ENCODE data around the gene PFN1. TPM values are rescaled to one million over a fixed set of nuclear protein-coding genes. Genes with fewer than 3 reads are reported as not detected.

The PFN1 gene
- total RNA-seq, 4 donors from 2014 or later = 479 to 709 (median 540) TPM

DNA sequence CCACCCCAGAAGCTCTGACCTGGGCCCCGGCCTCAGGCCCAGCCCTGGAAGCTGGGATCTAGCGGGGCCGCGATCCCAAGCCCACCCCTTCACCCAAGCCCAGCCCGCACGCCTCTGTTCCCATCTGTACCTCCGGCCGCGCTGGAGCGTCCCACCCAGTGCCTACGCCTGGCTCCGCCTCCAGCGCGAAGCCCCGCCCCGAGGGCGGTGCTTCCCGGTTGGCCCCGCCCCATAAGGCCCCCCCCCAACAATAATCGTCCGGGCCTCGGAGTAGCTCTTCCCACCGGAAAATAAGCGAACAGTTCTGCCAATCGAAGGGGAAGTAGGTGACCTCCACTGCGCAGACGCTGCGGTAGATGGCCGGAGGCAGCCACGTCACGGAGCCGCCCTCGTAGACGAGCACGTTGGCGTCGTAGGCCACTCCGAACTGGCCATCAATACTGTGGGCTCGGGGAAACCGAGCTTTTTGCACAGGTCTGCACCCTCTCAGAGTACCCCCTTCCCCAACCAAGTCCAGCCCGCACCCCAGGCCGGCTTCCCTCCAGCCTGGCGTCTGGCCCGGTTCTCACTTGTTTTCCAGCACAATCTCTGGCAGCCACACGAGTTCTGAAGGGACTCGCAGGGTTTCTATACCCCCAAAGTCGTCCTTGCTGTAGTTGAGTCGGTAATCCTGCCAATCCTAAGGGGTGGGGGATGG, 46.5 kb downstream of the PFN1 start:
- no peak for DNase-seq (ENCODE audit: low spot score in 2 of 2)
- 55 to 66% methylated on average over 46 to 47 of the region's 48 CpGs for WGBS, 2 donors
- TF ChIP-seq, protein P1, sequence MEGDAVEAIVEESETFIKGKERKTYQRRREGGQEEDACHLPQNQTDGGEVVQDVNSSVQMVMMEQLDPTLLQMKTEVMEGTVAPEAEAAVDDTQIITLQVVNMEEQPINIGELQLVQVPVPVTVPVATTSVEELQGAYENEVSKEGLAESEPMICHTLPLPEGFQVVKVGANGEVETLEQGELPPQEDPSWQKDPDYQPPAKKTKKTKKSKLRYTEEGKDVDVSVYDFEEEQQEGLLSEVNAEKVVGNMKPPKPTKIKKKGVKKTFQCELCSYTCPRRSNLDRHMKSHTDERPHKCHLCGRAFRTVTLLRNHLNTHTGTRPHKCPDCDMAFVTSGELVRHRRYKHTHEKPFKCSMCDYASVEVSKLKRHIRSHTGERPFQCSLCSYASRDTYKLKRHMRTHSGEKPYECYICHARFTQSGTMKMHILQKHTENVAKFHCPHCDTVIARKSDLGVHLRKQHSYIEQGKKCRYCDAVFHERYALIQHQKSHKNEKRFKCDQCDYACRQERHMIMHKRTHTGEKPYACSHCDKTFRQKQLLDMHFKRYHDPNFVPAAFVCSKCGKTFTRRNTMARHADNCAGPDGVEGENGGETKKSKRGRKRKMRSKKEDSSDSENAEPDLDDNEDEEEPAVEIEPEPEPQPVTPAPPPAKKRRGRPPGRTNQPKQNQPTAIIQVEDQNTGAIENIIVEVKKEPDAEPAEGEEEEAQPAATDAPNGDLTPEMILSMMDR (IDR thresholded peaks at IDR 0.05) = no peak
- TF ChIP-seq POLR2A (IDR thresholded peaks at IDR 0.05) = no peak
- no peak overlapping the region for H3K4me3 ChIP-seq (ENCODE audit: low read depth, poor library complexity, severe bottlenecking)
- intact Hi-C loops (cut with DNase I; ENCODE audit: low total_unique reads) = no loop called here

DNA sequence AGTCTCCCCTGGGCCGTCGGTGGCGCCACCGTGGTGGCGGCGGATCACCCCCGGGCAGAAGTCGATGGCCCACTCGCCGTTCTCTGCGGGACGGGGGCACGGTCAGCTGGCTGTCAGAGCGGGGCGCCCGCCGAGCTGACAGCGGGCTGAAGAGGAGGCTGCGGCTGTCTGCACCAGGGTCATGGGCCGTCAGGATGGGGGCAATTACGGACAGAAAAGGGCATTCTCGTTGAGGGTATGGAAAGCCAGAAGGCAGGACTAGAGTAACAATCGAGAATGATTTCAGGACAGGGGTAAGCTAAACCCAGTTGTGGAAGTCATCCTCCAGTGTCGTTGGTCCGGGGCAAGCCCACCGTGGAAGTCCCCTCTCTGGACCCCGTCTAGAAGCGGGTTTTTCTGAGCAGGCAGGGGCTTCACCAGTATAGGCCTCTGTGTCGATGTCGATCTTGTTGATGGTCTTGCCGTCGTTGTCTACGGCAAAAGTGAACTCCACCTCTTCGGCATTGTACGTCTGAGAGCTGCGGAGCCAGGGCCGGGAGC, 47.2 kb downstream of the PFN1 start:
- WGBS, 2 donors = 66 to 86% methylated on average over 35 to 37 of the region's 37 CpGs
- no peak for DNase-seq (ENCODE audit: low spot score in 2 of 2)
- no peak overlapping the region for H3K4me3 ChIP-seq (ENCODE audit: low read depth, poor library complexity, severe bottlenecking)
- intact Hi-C loops (cut with DNase I; ENCODE audit: low total_unique reads) = no loop called here
- TF ChIP-seq POLR2A (IDR thresholded peaks at IDR 0.05) = no peak
- TF ChIP-seq, protein P1 (IDR thresholded peaks at IDR 0.05) = no peak

DNA sequence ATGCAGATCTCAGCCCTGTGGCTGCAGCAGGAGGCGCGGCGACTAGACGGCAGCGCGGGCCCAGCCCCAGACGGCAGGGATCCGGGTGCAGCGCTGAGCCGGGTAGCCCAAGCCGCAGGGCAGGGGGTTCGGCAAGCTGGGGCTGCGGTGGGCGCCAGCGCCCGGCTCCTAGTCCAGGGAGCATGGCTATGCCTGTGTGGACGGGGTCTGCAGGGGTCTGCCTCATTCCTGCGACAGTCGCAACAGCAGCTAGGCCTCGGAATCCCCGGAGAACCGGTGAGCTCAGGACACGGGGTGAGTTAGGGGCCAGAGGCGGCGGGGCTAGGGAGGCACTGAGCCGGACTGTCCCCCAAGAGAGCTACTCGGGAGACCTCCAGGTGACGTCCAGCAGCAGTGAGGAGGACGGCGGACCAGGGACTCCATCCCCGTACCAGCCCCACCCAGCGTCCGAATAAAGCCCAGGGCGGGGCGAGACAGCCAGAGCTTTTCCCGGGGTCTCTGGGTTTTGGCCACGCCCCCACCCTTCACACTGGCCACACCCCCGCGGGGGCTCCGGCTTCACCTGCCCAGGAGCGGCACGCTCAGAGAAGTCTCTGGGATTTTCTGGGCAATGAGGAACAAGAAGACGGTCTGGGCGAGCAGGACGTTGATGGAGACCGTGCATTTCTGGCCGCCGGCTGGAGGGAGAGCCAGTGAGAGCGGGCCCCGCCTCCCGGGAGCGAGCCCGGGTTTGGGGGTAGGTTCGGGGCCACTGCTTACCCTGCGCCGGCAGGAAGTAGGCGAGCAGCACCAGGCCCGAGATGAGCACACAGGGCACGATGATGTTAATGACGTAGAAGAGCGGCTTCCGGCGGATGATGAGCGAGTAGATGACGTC, 47.9 kb downstream of the PFN1 start:
- no peak for DNase-seq (ENCODE audit: low spot score in 2 of 2)
- 58 to 59% methylated on average over 49 to 65 of the region's 65 CpGs for WGBS, 2 donors
- intact Hi-C loops (cut with DNase I; ENCODE audit: low total_unique reads) = no loop called here
- TF ChIP-seq POLR2A (IDR thresholded peaks at IDR 0.05) = no peak
- TF ChIP-seq, protein P1 (IDR thresholded peaks at IDR 0.05) = no peak
- H3K4me3 ChIP-seq (ENCODE audit: low read depth, poor library complexity, severe bottlenecking) = no peak overlapping the region

DNA sequence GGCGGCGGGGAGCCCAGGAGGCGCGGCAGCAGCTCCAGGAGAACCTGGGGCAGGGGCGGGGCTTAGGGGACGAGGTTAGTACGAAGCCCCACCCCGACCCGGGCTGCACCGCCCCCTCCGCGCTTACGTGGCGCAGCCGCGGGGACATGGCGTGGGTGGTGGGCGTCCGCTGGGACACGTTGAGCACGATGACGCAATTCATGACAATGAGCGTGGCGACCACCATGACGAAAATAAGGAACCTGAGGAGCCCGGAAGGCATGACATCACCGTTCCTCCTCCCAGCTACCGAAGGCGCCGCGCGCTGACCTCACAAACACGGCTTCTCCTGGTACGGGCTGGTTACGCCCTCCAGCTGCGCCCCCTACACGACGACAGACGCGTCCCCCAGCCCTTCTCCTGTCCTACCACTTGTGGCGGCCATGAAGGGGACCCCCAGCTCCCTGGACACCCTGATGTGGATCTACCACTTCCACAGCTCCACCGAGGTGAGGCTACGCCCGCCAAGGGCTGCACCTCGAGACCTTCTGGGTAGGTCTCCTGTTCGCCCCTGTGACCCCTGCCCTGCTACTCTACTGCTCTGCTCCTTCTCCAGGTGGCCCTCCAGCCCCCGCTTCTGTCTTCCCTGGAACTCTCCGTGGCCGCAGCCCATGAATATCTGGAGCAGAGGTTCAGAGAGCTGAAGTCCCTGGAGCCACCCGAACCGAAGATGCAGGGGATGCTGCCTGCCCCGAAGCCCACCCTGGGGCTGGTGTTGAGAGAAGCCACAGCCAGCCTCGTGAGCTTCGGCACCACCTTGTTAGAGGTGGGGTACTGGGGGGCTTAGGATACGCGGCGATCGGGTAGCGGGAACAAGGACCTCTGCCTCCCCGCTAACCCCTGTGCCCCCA, 48.7 kb downstream of the PFN1 start, which contains the start of gene C17orf107:
Gene C17orf107 (plus strand): TSS at position 196 of the 890 bp plus-strand sequence. CDS start 227 bp downstream, at position 423.
- intact Hi-C loops (cut with DNase I; ENCODE audit: low total_unique reads) = no loop called here
- DNase-seq (ENCODE audit: low spot score in 2 of 2) = peak; percentile 83 to 97
- H3K4me3 ChIP-seq (ENCODE audit: low read depth, poor library complexity, severe bottlenecking) = no peak within 1 kb of the TSS
- no peak for TF ChIP-seq POLR2A (IDR thresholded peaks at IDR 0.05)
- TF ChIP-seq, protein P1 (IDR thresholded peaks at IDR 0.05) = no peak
- 10 to 20% methylated on average over 30 to 56 of the region's 60 CpGs for WGBS, 2 donors

DNA sequence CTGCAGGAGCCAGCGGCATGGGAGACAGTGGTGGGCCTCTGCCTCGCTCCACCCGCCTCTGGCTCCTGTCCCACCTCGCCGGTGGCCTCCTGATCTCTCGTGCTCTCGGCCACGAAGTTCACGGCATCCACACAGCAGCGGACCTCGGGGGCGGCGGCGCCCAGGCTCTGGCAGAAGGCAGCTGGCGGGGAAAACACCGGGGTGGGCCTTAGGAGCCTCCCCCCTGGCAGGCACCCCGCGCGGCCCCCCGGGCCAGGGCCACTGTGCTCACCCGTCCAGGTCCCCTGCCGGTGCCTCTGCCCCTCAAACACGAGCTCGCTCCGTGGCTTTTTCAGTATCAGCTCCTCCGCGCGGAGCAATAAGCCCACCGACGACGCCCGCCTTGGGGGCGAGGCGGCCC, 49.4 kb downstream of the PFN1 start:
- TF ChIP-seq POLR2A (IDR thresholded peaks at IDR 0.05) = no peak
- TF ChIP-seq, protein P1 (IDR thresholded peaks at IDR 0.05) = no peak
- H3K4me3 ChIP-seq (ENCODE audit: low read depth, poor library complexity, severe bottlenecking) = no peak overlapping the region
- DNase-seq (ENCODE audit: low spot score in 2 of 2) = no peak
- intact Hi-C loops (cut with DNase I; ENCODE audit: low total_unique reads) = no loop called here
- WGBS, 2 donors = 9 to 13% methylated on average over 11 to 16 of the region's 34 CpGs
